Muscle layer of colon (tissue), 2 donors: Measurements from ENCODE around the gene PGAM4.
"Not testable (repeated sequence)": the region's sequence is repeated elsewhere in the genome, so short reads cannot be mapped to it uniquely, and the experiment has no call there.

Experiments
- H3K27ac ChIP-seq: one replicate; pipeline ENCODE4 v1.7.0; 2013; ENCODE audit warnings: low read depth, mild to moderate bottlenecking, low read length, moderate library complexity
- H3K27me3 ChIP-seq, 2 donors: one replicate each; pipeline ENCODE4 v1.7.0; 2013; ENCODE audit warnings: low read length in 2 of 2, mild to moderate bottlenecking in 2 of 2; ENCODE audit not compliant: insufficient read depth in 2 of 2, control insufficient read depth in 1 of 2
- H3K36me3 ChIP-seq: one replicate; pipeline ENCODE4 v1.7.0; 2013; ENCODE audit warnings: mild to moderate bottlenecking, low read length; ENCODE audit not compliant: insufficient read depth
- H3K4me1 ChIP-seq: one replicate; pipeline ENCODE4 v1.7.0; 2013; ENCODE audit warnings: mild to moderate bottlenecking, low read length; ENCODE audit not compliant: insufficient read depth
- H3K4me3 ChIP-seq, 2 donors: one replicate each; pipeline ENCODE4 v1.7.0; 2013; ENCODE audit warnings: low read length in 2 of 2, low read depth in 1 of 2, mild to moderate bottlenecking in 1 of 2, moderate library complexity in 1 of 2
- H3K9ac ChIP-seq: one replicate; pipeline ENCODE4 v1.7.0; 2013; ENCODE audit warnings: low read length
- H3K9me3 ChIP-seq: one replicate; pipeline ENCODE4 v1.7.0; 2013; ENCODE audit warnings: mild to moderate bottlenecking, low read length
- donor health status: abdominal sarcoma.
- donor health status: Adenocarcinoma of cecum.

The PGAM4 gene

GRCh38 chrX:77953302-77953701 lies 16.1 kb downstream of the PGAM4 start:
- Histone ChIP-seq H3K9me3 (no peaks in the 10 kb centered on the region), H3K27me3 (no peaks in the 10 kb centered on the region), H3K4me3 (no peak overlapping the region), H3K4me1 (no peaks in the 10 kb centered on the region), H3K9ac (no peak overlapping the region), H3K27ac (no peak overlapping the region), H3K36me3 (no peaks in the 10 kb centered on the region)

- Histone ChIP-seq H3K27ac (no peak overlapping the region), H3K27me3 (no peaks in the 10 kb centered on the region), H3K36me3 (no peaks in the 10 kb centered on the region), H3K4me1 (no peaks in the 10 kb centered on the region), H3K9ac (no peak overlapping the region), H3K4me3 (no peak overlapping the region), H3K9me3 (no peaks in the 10 kb centered on the region)
Measured at GRCh38 chrX:77952173-77952572, 17.3 kb downstream of the PGAM4 start.

GRCh38 chrX:77949840-77950239 lies 19.6 kb downstream of the PGAM4 start:
- Histone ChIP-seq H3K27me3 (no peaks in the 10 kb centered on the region), H3K4me3 (no peak overlapping the region), H3K9me3 (no peaks in the 10 kb centered on the region), H3K27ac (no peak overlapping the region), H3K9ac (no peak overlapping the region), H3K36me3 (no peaks in the 10 kb centered on the region), H3K4me1 (no peaks in the 10 kb centered on the region)

- Histone ChIP-seq H3K4me1 (no peaks in the 10 kb centered on the region), H3K27me3 (no peaks in the 10 kb centered on the region), H3K9ac (no peak overlapping the region), H3K9me3 (no peaks in the 10 kb centered on the region), H3K36me3 (no peaks in the 10 kb centered on the region), H3K27ac (no peak overlapping the region), H3K4me3 (no peak overlapping the region)
Measured at GRCh38 chrX:77946571-77946970, 22.9 kb downstream of the PGAM4 start.

GRCh38 chrX:77945910-77946545 lies 23.4 kb downstream of the PGAM4 start:
- Histone ChIP-seq H3K27me3 (no peaks in the 10 kb centered on the region), H3K4me1 (no peaks in the 10 kb centered on the region), H3K4me3 (no peak overlapping the region)

GRCh38 chrX:77945031-77945430 lies 24.4 kb downstream of the PGAM4 start:
- H3K36me3 ChIP-seq, H3K4me1 ChIP-seq, H3K27me3 ChIP-seq, H3K9me3 ChIP-seq, H3K9ac ChIP-seq, H3K4me3 ChIP-seq, H3K27ac ChIP-seq: not testable (repeated sequence)

More at GRCh38 chrX:77945910-77946545, 23.4 kb downstream of the PGAM4 start:
- no peak overlapping the region for H3K27ac ChIP-seq
- no peaks in the 10 kb centered on the region for H3K36me3 ChIP-seq
- H3K9me3 ChIP-seq: no peaks in the 10 kb centered on the region
- H3K9ac ChIP-seq: no peak overlapping the region

- Histone ChIP-seq H3K4me3 (no peak overlapping the region), H3K4me1 (no peaks in the 10 kb centered on the region), H3K36me3 (no peaks in the 10 kb centered on the region), H3K27me3 (no peaks in the 10 kb centered on the region), H3K9me3 (no peaks in the 10 kb centered on the region), H3K9ac (no peak overlapping the region), H3K27ac (no peak overlapping the region)
Measured at GRCh38 chrX:77938083-77938680, 31.3 kb downstream of the PGAM4 start.

GRCh38 chrX:77937291-77937690 lies 32.1 kb downstream of the PGAM4 start:
- Histone ChIP-seq H3K9ac (no peak overlapping the region), H3K4me1 (no peaks in the 10 kb centered on the region), H3K9me3 (no peaks in the 10 kb centered on the region), H3K4me3 (no peak overlapping the region), H3K27me3 (no peaks in the 10 kb centered on the region), H3K27ac (no peak overlapping the region), H3K36me3 (no peaks in the 10 kb centered on the region)

- Histone ChIP-seq H3K9me3 (no peaks in the 10 kb centered on the region), H3K9ac (no peak overlapping the region), H3K36me3 (no peaks in the 10 kb centered on the region), H3K27ac (no peak overlapping the region), H3K4me1 (no peaks in the 10 kb centered on the region), H3K4me3 (no peak overlapping the region), H3K27me3 (no peaks in the 10 kb centered on the region)
Measured at GRCh38 chrX:77936299-77936698, 33.1 kb downstream of the PGAM4 start.

GRCh38 chrX:77935886-77936285 lies 33.6 kb downstream of the PGAM4 start:
- Histone ChIP-seq H3K9ac (no peak overlapping the region), H3K27ac (no peak overlapping the region), H3K27me3 (no peaks in the 10 kb centered on the region), H3K4me3 (no peak overlapping the region), H3K9me3 (no peaks in the 10 kb centered on the region), H3K36me3 (no peaks in the 10 kb centered on the region), H3K4me1 (no peaks in the 10 kb centered on the region)

- Histone ChIP-seq H3K9me3 (no peaks in the 10 kb centered on the region), H3K36me3 (no peaks in the 10 kb centered on the region), H3K4me3 (no peak overlapping the region), H3K4me1 (no peaks in the 10 kb centered on the region), H3K27ac (no peak overlapping the region), H3K9ac (no peak overlapping the region), H3K27me3 (no peaks in the 10 kb centered on the region)
Measured at GRCh38 chrX:77930581-77930980, 38.9 kb downstream of the PGAM4 start.

GRCh38 chrX:77925764-77926163 lies 43.7 kb downstream of the PGAM4 start:
- Histone ChIP-seq H3K27ac (no peak overlapping the region), H3K4me3 (no peak overlapping the region), H3K9me3 (no peaks in the 10 kb centered on the region), H3K4me1 (no peaks in the 10 kb centered on the region), H3K9ac (no peak overlapping the region), H3K36me3 (no peaks in the 10 kb centered on the region), H3K27me3 (no peaks in the 10 kb centered on the region)
